GM18873 (cell line): ENCODE measurements around the gene METTL15.
A peak's percentile ranks its signal among the peaks of the same experiment; 100 is the strongest.
"Not testable (repeated sequence)": the region's sequence is repeated elsewhere in the genome, so short reads cannot be mapped to it uniquely, and the experiment has no call there.

Experiments
- ATAC-seq: cut with Tn5 transposase; IDR thresholded peaks from one replicate; pipeline ENCODE4 v1.9.1; 2021; ENCODE audit warnings: mild to moderate bottlenecking, moderate library complexity, moderate number of reproducible peaks; ENCODE audit not compliant: unreplicated experiment, low FRiP score

METTL15 gene

DNA sequence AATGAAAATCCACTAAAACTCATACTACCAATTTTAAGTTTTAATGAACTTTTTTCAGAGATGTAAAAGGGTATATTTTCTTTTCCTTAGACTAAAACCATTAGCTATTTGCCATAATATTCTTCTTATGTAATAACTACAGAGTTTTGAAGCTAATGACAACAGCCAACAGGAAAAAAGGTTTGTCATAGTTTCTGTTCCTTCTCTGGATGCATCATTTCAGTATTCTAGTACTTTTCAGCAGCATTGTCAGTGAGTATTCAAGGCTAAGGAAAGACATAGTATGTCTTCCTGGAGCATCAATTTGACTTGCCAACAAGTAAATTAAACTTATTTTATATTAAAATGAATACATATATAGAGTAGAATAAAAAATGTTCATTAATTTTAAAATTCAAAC, 166.0 kb downstream of the METTL15 start:
- ATAC-seq, result no peak

DNA sequence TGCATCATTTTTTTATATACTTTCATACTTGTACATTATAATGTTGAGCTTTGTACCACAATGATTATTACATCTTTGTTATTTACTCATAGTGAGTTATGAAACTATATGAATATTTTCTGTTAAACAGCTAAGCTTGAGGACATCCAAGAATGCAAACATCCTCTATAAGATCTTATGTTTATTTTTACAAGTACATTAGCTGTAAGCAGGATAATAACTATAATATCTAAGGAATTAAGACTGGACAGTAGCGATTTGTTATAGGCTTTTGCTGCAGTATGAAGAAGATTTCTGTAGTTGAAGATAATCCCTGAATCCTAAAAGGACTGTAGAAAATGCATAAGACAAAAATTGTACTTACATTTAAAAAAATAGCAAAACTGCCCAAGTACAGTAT, 176.0 kb downstream of the METTL15 start:
- no peak for ATAC-seq

DNA sequence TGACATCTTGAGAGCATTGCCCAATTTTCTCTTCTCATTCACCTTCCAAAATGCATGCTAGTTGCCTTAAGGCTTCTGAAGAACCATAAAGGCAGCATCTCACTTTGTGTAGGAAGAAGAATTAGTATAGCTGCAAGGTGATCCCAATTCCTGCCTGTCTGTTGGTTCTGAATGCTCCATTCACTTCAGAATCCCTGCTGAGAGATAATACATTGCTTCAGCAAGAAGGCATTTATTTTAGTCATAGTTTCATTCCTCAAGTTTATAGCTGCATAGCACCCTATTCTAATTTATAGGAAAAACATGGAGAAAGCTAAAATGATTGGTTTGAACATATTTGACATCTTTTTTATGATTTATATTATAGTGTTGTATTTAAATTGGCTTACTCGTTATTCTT, 181.3 kb downstream of the METTL15 start:
- ATAC-seq, result no peak

DNA sequence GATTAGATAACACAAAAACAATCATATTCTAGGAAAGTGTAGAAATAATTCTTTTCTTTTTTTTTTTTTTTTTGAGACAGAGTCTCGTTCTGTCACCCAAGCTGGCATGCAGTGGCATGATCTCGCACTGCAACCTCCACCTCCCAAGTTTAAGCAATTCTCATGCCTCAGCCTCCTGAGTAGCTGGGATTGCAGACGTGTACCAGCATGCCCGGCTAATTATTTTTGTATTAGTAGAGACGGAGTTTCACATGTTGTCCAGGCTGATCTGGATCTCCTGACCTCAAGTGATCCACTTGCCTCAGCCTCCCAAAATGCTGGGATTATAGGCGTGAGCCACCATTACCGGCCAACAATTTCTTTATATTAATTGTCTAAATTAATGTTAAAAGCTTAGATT, 182.8 kb downstream of the METTL15 start:
- ATAC-seq, result not testable (repeated sequence)

DNA sequence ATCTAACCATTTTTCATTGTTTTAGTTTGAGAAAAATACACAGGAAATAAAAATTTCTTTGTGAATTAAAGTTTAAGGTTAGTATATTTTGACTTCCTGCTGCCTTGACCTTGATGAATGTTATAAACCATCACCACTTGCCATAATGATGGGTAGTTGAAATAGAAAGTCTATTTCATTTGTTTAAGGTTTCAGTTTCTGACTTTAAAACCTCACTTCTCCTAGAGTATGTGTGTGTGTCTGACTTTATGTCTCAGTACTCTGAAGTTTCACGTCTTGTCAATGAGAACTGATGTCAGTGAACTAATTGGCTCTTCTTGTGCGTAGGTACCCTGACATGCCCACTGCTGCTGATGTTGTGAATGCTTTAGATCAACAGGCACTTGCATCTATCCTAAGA, 188.2 kb downstream of the METTL15 start:
- peak; percentile 92 for ATAC-seq

DNA sequence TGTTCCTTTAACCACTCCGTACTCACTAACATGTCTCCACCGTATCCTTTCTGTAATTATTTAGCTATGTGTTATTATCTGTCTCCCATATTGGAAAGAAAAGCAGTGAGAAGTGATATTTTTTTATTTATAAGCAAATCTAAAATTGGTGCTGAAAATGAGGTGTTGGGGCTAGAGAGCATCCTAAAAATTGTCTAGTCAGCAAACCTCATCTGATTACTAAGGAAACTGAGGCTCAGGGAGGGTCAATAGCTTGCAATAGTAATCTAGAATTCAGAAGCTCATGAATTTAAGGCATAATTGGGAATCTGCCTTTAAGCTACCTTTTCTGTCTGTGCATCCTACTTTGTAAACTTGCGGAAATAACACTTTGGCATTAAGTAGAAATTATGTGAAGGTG, 190.0 kb downstream of the METTL15 start:
- no peak for ATAC-seq

DNA sequence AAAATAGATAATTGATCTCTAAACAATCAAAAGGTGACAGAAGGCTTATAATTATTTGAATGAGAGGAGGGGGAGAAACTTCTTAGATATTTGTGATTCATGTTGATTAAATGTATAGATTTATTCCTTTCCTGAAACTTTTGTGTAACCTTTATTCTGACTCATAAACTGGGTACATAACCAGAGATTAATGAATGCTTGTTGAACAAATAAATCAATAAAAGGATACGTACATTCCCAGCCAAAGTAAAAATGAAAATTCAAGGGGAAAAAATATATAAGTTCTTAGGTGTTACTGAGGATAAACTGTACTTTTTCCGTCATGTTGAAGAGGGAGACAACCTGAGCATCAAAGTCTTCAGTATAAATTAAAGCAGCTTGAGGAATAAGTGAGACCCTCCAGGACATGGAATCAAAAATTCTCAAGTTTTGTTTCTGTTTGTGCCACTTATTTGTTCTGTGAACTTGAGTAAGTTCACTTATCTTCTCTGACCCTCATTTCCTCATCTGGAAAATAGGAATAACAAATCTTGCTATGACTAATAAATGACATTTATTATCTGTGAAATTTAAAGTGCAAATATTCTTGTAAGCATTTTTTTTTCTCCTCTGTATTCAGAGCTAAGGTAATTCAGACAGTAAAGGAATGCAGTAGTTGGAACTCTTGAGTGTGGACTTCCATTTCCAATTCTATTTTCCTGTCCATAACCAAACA, 195.4 kb downstream of the METTL15 start:
- ATAC-seq, result no peak

DNA sequence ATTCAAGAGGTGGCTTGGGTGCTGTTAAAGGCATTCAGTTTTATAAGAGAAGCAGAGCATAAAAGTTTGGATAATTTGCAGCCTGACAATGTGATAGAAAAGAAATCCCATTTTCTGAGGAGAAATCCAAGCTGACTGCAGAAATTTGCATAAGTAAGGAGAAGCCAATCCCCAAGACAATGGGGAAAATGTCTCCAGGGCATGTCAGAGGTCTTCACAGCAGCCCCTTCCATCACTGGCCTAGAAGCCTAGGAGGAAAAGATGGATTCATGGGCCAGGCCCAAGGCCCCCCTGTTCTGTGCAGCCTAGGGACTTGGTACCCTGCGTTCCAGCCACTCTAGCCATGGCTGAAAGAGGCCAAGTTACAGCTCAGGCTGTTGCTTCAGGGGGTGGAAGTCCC, 207.3 kb downstream of the METTL15 start:
- no peak for ATAC-seq

DNA sequence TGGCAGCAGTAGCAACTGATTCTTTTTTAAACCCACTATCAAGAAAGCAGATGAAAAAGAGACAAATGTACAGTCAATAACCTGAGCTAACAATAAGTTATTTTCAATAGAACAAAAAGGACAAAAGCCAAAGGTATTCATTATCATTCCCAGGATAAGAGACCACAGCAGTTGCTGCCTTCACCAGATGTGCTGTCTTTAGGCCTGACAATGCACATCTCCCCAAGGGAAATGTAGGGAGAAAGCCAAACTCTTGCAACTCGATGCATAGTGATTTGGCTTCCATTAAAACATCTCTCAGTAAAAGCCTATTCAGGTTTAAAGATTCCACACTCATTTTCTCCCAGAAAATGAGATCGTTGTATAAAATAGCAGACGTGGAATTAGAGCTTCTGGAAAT, 210.7 kb downstream of the METTL15 start:
- no peak for ATAC-seq

DNA sequence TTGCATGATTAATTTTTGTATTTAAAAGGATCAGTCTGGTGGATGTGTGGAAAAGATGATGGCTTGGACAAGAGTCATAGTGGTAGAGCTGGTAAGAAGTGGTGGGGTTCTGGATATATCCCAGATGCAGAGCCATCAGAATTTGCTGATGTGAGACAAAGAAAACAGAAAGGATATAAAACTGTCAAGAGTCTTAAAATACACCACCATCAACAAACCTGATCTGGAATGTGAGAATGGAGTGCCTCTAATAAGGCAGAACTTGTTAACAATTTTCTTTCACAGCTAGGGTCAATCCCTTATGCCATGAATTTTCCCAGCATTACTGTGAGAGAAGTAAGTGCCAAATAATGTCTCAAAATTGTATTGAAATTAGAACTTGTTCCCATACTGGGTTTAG, 215.4 kb downstream of the METTL15 start:
- ATAC-seq, result no peak

DNA sequence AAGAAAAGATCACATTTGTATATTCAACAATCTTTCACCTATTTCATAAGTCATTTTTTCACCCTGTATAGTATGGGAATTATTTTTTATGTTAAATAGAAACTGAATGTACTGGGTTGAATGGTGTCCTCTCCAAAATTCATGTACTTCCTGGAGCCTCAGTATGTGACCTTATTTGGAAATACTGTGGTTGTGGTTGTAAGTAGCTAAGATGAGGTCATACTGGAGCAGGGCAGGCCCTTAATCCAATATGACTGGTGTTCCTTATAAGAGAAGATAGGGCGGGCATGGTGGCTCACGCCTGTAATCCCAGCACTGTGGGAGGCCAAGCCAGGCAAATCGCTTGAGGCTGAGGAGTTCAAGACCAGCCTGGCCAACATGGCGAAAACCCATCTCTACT, 224.2 kb downstream of the METTL15 start:
- not testable (repeated sequence) for ATAC-seq

DNA sequence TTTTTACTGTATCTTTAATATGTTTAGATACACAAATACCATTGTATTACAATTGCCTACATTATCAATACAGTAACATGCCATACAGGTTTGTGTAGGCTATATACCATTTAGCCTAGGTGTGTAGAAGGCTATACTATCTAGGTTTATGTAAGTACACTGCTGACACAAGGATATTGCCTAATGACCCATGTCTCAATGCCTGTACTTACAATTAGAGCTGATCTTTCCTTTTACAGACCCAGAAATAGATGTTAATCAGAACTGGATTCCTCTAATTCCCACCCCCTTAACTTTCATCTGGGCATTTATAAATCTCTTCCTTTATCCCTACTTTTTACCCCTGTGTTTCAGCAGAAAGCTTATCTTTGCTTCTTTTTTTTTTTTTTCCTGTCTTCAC, 229.5 kb downstream of the METTL15 start:
- no peak for ATAC-seq

DNA sequence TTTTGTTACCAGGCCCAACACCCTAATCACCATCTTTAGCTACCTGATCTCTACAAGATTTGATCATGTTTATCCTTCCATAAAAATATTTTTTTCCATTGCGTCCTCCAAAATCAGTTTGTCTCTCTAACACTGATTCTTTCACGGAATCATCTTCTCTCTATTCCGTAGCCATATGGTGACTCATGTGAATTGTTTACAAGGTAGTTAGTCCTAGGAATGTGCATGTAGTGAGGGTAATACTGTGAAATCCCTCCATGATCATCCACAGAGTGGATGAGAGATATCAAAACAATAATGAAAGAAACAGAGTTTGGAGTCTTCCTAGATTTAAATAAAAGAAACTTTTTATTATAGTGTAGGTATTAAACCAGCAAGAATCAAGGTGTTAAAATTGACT, 230.2 kb downstream of the METTL15 start:
- ATAC-seq, result no peak

DNA sequence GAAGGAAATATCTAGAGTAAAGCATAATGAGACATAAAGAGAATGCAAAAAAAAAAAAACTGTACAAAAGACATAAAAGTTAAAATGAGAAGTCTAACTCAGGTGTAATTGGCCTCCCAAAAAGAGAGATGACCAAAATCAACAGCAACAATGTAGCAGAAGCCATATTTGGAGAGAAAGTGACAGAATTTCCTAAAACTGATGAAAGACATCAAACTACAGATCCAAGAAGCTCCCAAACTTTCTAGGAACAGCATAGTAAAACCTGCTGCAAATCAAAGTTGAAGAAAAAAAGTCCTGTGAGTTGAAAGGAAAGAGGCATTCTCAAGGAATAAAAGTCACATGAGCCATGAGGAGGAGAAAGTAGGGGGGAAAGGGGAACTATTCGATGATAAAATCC, 231.3 kb downstream of the METTL15 start:
- no peak for ATAC-seq

DNA sequence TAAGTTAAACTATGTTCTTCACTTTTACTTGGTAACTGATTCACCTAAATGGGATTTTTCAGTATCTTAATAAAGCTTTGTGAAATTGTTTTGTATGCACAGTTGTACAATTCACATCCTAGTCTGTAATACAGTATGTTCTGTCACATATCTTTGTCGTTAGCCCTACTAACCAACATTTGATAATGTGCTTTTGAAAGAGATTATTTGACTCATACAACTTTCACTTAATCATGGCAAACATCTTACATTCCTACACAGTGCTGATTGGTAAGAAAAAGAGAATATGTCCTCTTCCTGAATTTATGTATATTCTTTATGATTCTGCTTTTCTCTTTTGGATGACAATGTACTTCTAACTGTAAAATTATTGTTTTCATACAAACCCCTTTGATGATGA, 234.5 kb downstream of the METTL15 start:
- ATAC-seq, result no peak

DNA sequence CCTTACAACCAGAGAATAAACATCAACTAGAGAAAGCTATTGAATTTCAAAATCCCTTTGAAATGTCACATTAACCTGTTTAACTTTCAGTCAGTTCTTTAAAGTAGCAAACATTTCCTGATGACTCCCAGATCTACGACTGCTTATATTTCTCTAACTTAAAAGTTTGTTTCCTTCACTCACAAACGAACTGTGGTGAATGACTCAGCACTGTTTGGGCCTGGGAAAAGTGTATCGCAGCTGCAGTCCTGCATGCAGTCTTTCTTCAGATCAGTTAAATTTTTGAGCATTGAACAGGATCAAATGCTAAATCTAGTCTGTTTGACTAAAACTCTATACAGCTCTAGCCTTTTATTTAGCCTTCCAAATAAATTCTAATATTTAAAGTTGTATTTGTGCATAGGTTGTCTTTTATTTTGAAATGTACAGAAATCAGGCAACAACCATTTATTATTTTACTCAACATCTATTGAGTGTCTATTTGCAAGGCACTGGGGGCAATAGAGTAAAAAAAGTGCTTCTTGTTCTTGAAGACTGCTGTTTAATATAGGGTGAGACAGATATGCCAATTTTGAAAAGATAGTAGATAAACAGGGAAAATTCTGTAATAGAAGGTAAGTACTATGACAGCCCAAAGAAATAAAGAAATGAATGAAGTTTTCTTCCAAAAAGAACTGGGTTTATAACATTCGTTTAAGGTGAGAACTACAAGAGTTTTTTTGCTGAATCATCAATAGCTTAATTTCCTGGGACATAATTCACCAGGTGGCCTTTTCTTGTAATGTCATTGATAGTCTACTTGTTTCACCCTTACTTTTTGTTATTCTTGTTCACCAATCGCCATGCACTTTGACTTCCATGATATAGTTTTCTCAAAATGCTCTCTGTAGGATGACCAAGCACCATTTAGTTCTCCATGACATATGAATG, 235.4 kb downstream of the METTL15 start:
- no peak for ATAC-seq

DNA sequence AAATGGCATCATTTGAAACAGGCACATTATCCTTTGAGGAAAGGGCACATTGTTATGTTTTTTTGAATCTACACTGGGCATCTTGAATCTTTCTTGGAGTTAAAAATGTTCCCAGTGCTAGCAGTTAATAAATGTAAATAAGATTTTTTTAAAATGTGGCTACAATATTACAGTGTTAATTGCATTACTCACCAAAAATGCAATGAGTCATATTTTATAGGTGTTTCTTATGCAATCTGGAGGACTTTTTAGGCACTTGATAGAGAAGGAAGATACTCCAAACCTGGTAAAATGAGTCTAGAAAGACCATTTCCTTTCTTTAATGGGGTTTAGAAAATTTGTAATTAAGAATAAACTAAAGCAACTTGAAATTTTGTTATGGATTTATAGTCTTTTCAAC, 238.0 kb downstream of the METTL15 start:
- ATAC-seq, result no peak

DNA sequence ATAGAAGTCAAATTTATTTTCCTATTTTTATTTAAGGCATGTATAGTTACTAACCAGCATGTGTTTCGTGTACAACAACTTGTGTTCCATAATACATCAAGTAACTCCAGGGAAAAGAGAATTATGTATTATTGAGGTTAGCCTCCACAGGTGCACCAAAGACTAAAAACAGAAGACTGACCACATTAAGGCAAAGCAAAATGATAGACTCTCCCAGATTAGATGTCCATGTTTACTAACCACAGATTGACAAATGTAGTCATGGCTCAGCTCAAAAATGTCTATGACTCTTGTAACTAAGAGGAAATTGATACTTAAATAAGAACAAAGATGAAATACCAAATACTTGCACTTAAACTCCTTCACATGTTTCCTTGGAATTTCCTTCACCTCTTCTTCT, 238.5 kb downstream of the METTL15 start:
- ATAC-seq, result no peak

DNA sequence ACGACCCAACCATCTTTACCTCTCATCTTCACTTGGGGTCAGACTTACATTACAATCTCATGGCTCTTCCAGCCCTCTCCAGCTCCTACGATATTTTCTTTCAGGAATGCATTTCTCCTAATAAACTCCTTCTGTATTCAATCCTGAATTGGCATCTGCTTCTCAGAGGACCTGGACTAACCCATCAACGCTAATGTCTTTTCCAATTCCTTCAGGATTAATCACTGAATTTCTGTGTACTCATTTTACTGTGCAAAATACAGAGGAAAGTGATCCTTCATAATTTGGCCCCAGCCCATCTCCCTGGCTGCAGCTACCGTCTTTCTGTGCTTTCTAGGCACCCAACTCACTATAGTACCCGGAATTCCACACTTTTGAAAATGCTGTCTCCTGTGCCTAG, 239.2 kb downstream of the METTL15 start:
- ATAC-seq, result no peak

DNA sequence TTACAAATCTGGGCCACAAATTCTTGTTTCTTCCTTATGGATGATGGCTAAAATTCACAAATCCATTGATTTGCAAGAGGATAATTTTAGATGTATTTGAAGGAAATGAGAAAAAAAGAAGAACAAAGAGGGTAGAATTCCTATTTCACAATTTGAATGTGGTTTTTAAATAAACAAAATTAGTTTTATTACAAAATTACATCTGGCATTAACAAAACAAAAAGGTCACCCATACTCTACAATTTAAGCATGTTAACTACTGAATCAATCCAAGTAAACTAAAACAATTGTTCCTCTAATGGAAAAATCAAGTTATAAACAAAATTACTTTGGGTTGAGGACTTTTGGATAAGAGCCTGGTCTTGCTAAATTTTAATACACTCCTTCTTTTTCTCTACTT, 242.0 kb downstream of the METTL15 start:
- no peak for ATAC-seq

DNA sequence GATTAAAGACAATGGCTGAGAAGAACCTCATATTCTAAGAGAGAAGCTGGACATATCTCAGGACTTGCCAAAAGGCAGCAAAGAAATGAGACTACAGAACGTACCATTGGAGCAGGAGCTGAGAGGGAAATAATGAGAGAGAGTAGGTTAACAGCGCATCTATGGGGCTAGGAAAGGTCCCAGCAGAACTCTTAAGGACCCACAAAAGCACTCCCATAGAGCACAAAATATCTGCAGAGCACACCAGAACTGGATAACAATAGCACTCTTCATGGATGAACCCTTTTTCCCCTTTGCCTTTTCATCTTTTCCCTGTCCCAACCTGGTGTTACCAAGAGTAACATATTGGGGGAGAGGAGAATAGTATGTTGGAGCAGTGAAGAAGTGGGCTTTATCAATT, 245.8 kb downstream of the METTL15 start:
- ATAC-seq, result no peak
